ENCODE measurements around the gene NEURL1B. TPM values are rescaled to one million over a fixed set of nuclear protein-coding genes. Genes with fewer than 3 reads are reported as not detected.

NEURL1B gene
- total and polyA plus RNA-seq, 10 of the 15 experiments (the other 5 are each of a cell fraction or from before 2014, with no cell fraction given): 0.04 to 0.28 (median 0.05) TPM; not detected in 4

- no peak overlapping the region for H2AFZ ChIP-seq (ENCODE audit: control insufficient read depth, low read depth, low read length)
- DNase-seq (ENCODE audit: low read depth, low spot score) (no peak), ATAC-seq (no peak), FAIRE-seq (no peak)
- no peak overlapping the region for H3K4me3 ChIP-seq
- WGBS (ENCODE audit: insufficient coverage, insufficient replicate concordance, low lambda C conversion rate, missing lambda C conversion rate): 64% methylated on average over 5 of the region's 5 CpGs
- POLR2A ChIA-PET: no interaction called here
- CTCF ChIA-PET: no interaction called here
- in situ Hi-C loops (cut with MboI) (no loop called here), intact Hi-C loops (cut with micrococcal nuclease; ENCODE audit: unreplicated experiment) (no loop called here)
- H3K36me3 ChIP-seq (ENCODE audit: control insufficient read depth in 2 of 2, insufficient read depth in 2 of 2, low read length in 1 of 2): no peaks in the 10 kb centered on the region
- H3K27ac ChIP-seq (ENCODE audit: control insufficient read depth, insufficient read depth): no peak overlapping the region
- H3K27me3 ChIP-seq (replicated peaks in 1 of 2; ENCODE audit: control insufficient read depth in 2 of 2, insufficient read depth in 2 of 2, low read length in 1 of 2): no peaks in the 10 kb centered on the region; a peak in 1 of 4 replicates
- no peaks in the 10 kb centered on the region for H3K9me3 ChIP-seq (replicated peaks; ENCODE audit: control insufficient read depth, insufficient read depth, low read length)
- BruUV-seq (replicated peaks): no TSS peak
- no peaks in the 10 kb centered on the region for H3K4me1 ChIP-seq (ENCODE audit: control insufficient read depth, insufficient read depth, low read length)
- no peak overlapping the region for H3K4me2 ChIP-seq (ENCODE audit: control insufficient read depth, insufficient read depth)
- SMC1A ChIA-PET (ENCODE audit: uncharacterized antibody, unreplicated experiment): no interaction called here
- no peak overlapping the region for H3K9ac ChIP-seq (ENCODE audit: control insufficient read depth, insufficient read depth, low read length)
- no peaks in the 10 kb centered on the region for H4K20me1 ChIP-seq (ENCODE audit: control insufficient read depth, insufficient read depth)
- RAD21 ChIA-PET (ENCODE audit: unreplicated experiment): no interaction called here
- no peaks in the 10 kb centered on the region for H3K79me2 ChIP-seq (ENCODE audit: control insufficient read depth, insufficient read depth, low read length)
- TF ChIP-seq E2F8 (IDR thresholded peaks at IDR 0.05; ENCODE audit: low read depth, partially characterized antibody): no peak
- no peak for TF ChIP-seq ZBTB4 (CRISPR knock-in tag; IDR thresholded peaks at IDR 0.05)
- TF ChIP-seq SIN3A (IDR thresholded peaks at IDR 0.05; ENCODE audit: low read depth, low read length): no peak
- no peak for TF ChIP-seq TCF3 (IDR thresholded peaks at IDR 0.05; ENCODE audit: borderline replicate concordance, insufficient read depth, low read depth, low read length)
- no peak for TF ChIP-seq STAT3 (IDR thresholded peaks at IDR 0.05; ENCODE audit: low read depth, low read length)
- no peak for TF ChIP-seq GATAD2B (conservative IDR thresholded peaks at IDR 0.05; ENCODE audit: low read depth)
- TF ChIP-seq PKNOX1 (IDR thresholded peaks at IDR 0.05): no peak
- TF ChIP-seq NRF1 (conservative IDR thresholded peaks at IDR 0.05; ENCODE audit: low read depth, low read length): no peak
- no peak for TF ChIP-seq NR2F1 (conservative IDR thresholded peaks at IDR 0.05)
- no peak for TF ChIP-seq SMAD5 (IDR thresholded peaks at IDR 0.05; ENCODE audit: low read depth)
- TF ChIP-seq LARP7 (IDR thresholded peaks at IDR 0.05): no peak
- no peak for TF ChIP-seq PAX8 (IDR thresholded peaks at IDR 0.05)
- no peak for TF ChIP-seq CHD1 (IDR thresholded peaks at IDR 0.05; ENCODE audit: low read depth, low read length)
- no peak for TF ChIP-seq CBX5 (IDR thresholded peaks at IDR 0.05; ENCODE audit: low read depth)
- no peak for TF ChIP-seq ZNF274 (IDR thresholded peaks at IDR 0.05; ENCODE audit: insufficient read depth, insufficient read length)
- TF ChIP-seq MLLT1 (IDR thresholded peaks at IDR 0.05): no peak
Observed at GRCh38 chr5:172671091-172671490, 30.0 kb downstream of the NEURL1B start.
